Activated CD8-positive, alpha-beta memory T cell treated with anti-CD3 and anti-CD28 coated beads, Interleukin-2, amount 10 ng/mL, durations not matched to agents 7 days and 5 days (primary cell): ENCODE results near the gene SUSD4. TPM values are rescaled to one million over a fixed set of nuclear protein-coding genes. Genes with fewer than 3 reads are reported as not detected.

ENCODE experiments used
- ATAC-seq: fragments of 150-1000 bp; cut with Tn5 transposase; one replicate; pipeline ENCODE4 v1.10.0; 2021; ENCODE audit warnings: moderate library complexity
- CTCF ChIA-PET: fragments of 350-600 bp; sonication (Branson Sonifier 250); formaldehyde crosslinking; loops from one replicate; lab custom pipeline; 2021; ENCODE audit warnings: antibody characterized with exemption; lab: Charles Lee
- DNase-seq: peaks from one replicate; pipeline ENCODE4 v3.0.0-alpha.2; 2020
- H3K27ac Mint-ChIP-seq: one replicate; pipeline ENCODE4 v1.8.0; 2021; ENCODE audit warnings: mild to moderate bottlenecking, mixed read lengths
- H3K27me3 Mint-ChIP-seq: one replicate; pipeline ENCODE4 v1.8.0; 2021; ENCODE audit warnings: mixed read lengths
- H3K36me3 Mint-ChIP-seq: one replicate; pipeline ENCODE4 v1.8.0; 2021; ENCODE audit warnings: mild to moderate bottlenecking, mixed read lengths
- H3K4me1 Mint-ChIP-seq: one replicate; pipeline ENCODE4 v1.8.0; 2021; ENCODE audit warnings: mixed read lengths
- H3K4me3 Mint-ChIP-seq: one replicate; pipeline ENCODE4 v1.8.0; 2021; ENCODE audit warnings: mild to moderate bottlenecking, moderate library complexity, mixed read lengths
- H3K9me3 Mint-ChIP-seq: one replicate; pipeline ENCODE4 v1.8.0; 2022; ENCODE audit warnings: low read depth, mixed read lengths
- total RNA-seq, 2 experiments: library from RNA; stranded (reverse); gene quantifications; one replicate each; pipeline ENCODE4 v1.2.3, GENCODE V29; 2021

The SUSD4 gene
- total RNA-seq, 2 experiments from 2014 or later: 0.21 TPM; not detected in 1

GRCh38 chr1:223189525-223189902 lies 174.5 kb downstream of the SUSD4 start:
- Mint-ChIP-seq H3K27ac (no peak overlapping the region), H3K4me3 (no peak overlapping the region), H3K4me1 (peaks cover 14% of the 10 kb centered on the region), H3K27me3 (peaks cover 52% of the 10 kb centered on the region), H3K36me3 (no peaks in the 10 kb centered on the region), H3K9me3 (no peaks in the 10 kb centered on the region)
- no peak for ATAC-seq
- CTCF ChIA-PET: no interaction called here
- DNase-seq: no peak

GRCh38 chr1:223188618-223189356 lies 175.2 kb downstream of the SUSD4 start:
- no peak for ATAC-seq
- CTCF ChIA-PET: no interaction called here
- H3K4me3 Mint-ChIP-seq: no peak overlapping the region

GRCh38 chr1:223186800-223187199 lies 177.2 kb downstream of the SUSD4 start:
- Mint-ChIP-seq H3K4me1 (peaks cover 14% of the 10 kb centered on the region), H3K27me3 (peaks cover 53% of the 10 kb centered on the region)

More at GRCh38 chr1:223188618-223189356, 175.2 kb downstream of the SUSD4 start:
- Mint-ChIP-seq H3K27ac (no peak overlapping the region), H3K9me3 (no peaks in the 10 kb centered on the region), H3K4me1 (peaks cover 14% of the 10 kb centered on the region), H3K36me3 (no peaks in the 10 kb centered on the region), H3K27me3 (peaks cover 52% of the 10 kb centered on the region)
- DNase-seq: no peak

GRCh38 chr1:223183268-223183862 lies 180.6 kb downstream of the SUSD4 start:
- ATAC-seq: no peak
- H3K36me3 Mint-ChIP-seq: no peaks in the 10 kb centered on the region
- no peaks in the 10 kb centered on the region for H3K4me1 Mint-ChIP-seq

More at GRCh38 chr1:223186800-223187199, 177.2 kb downstream of the SUSD4 start:
- Mint-ChIP-seq H3K4me3 (no peak overlapping the region), H3K9me3 (no peaks in the 10 kb centered on the region), H3K36me3 (no peaks in the 10 kb centered on the region), H3K27ac (no peak overlapping the region)
- ATAC-seq: no peak
- DNase-seq: no peak
- CTCF ChIA-PET: no interaction called here

GRCh38 chr1:223180731-223181321 lies 183.2 kb downstream of the SUSD4 start:
- ATAC-seq: no peak
- CTCF ChIA-PET: no interaction called here
- H3K9me3 Mint-ChIP-seq: no peaks in the 10 kb centered on the region
- DNase-seq: no peak
- H3K27me3 Mint-ChIP-seq: peaks cover 34% of the 10 kb centered on the region
- H3K27ac Mint-ChIP-seq: no peak overlapping the region
- no peak overlapping the region for H3K4me3 Mint-ChIP-seq
- no peaks in the 10 kb centered on the region for H3K36me3 Mint-ChIP-seq
- no peaks in the 10 kb centered on the region for H3K4me1 Mint-ChIP-seq

More at GRCh38 chr1:223183268-223183862, 180.6 kb downstream of the SUSD4 start:
- Mint-ChIP-seq H3K27me3 (peaks cover 49% of the 10 kb centered on the region), H3K4me3 (no peak overlapping the region), H3K9me3 (no peaks in the 10 kb centered on the region), H3K27ac (no peak overlapping the region)
- CTCF ChIA-PET: no interaction called here
- DNase-seq: no peak

GRCh38 chr1:223179786-223180185 lies 184.2 kb downstream of the SUSD4 start:
- no peaks in the 10 kb centered on the region for H3K4me1 Mint-ChIP-seq
- no peaks in the 10 kb centered on the region for H3K36me3 Mint-ChIP-seq
- H3K27ac Mint-ChIP-seq: no peak overlapping the region
- no peaks in the 10 kb centered on the region for H3K9me3 Mint-ChIP-seq
- ATAC-seq: no peak
- peaks cover 27% of the 10 kb centered on the region for H3K27me3 Mint-ChIP-seq
- DNase-seq: no peak
- CTCF ChIA-PET: no interaction called here
- no peak overlapping the region for H3K4me3 Mint-ChIP-seq

GRCh38 chr1:223179280-223179679 lies 184.7 kb downstream of the SUSD4 start:
- Mint-ChIP-seq H3K27me3 (peaks cover 25% of the 10 kb centered on the region), H3K27ac (no peak overlapping the region), H3K4me1 (no peaks in the 10 kb centered on the region), H3K9me3 (no peaks in the 10 kb centered on the region), H3K4me3 (no peak overlapping the region), H3K36me3 (no peaks in the 10 kb centered on the region)
- CTCF ChIA-PET: no interaction called here
- ATAC-seq: no peak
- no peak for DNase-seq

- ATAC-seq: no peak
- CTCF ChIA-PET: interaction anchor here (0.5 kb wide), 1 partner anchor 457 kb away, joined by 3 read pairs; no protein-coding TSS in a partner anchor
- Mint-ChIP-seq H3K27ac (no peak overlapping the region), H3K4me3 (no peak overlapping the region), H3K4me1 (no peaks in the 10 kb centered on the region), H3K9me3 (no peaks in the 10 kb centered on the region), H3K27me3 (peaks cover 21% of the 10 kb centered on the region), H3K36me3 (no peaks in the 10 kb centered on the region)
- DNase-seq: no peak
Observed at GRCh38 chr1:223177681-223178080, 186.3 kb downstream of the SUSD4 start.

GRCh38 chr1:223176437-223176836 lies 187.5 kb downstream of the SUSD4 start:
- ATAC-seq (no peak), DNase-seq (no peak)
- Mint-ChIP-seq H3K4me3 (no peak overlapping the region), H3K4me1 (no peaks in the 10 kb centered on the region), H3K27me3 (peaks cover 16% of the 10 kb centered on the region), H3K27ac (no peak overlapping the region), H3K9me3 (no peaks in the 10 kb centered on the region), H3K36me3 (no peaks in the 10 kb centered on the region)
- CTCF ChIA-PET: no interaction called here

- Mint-ChIP-seq H3K4me3 (no peak overlapping the region), H3K36me3 (no peaks in the 10 kb centered on the region), H3K9me3 (no peaks in the 10 kb centered on the region), H3K27ac (no peak overlapping the region), H3K4me1 (no peaks in the 10 kb centered on the region), H3K27me3 (peaks cover 8% of the 10 kb centered on the region)
- ATAC-seq (no peak), DNase-seq (no peak)
- CTCF ChIA-PET: no interaction called here
Observed at GRCh38 chr1:223175633-223176032, 188.3 kb downstream of the SUSD4 start.

GRCh38 chr1:223175032-223175431 lies 188.9 kb downstream of the SUSD4 start:
- CTCF ChIA-PET: no interaction called here
- H3K27me3 Mint-ChIP-seq: peaks cover 3% of the 10 kb centered on the region
- no peak for DNase-seq
- ATAC-seq: no peak
- H3K9me3 Mint-ChIP-seq: no peaks in the 10 kb centered on the region
- no peaks in the 10 kb centered on the region for H3K4me1 Mint-ChIP-seq
- H3K27ac Mint-ChIP-seq: no peak overlapping the region
- H3K36me3 Mint-ChIP-seq: no peaks in the 10 kb centered on the region
- no peak overlapping the region for H3K4me3 Mint-ChIP-seq
